Fibroblast of the aortic adventitia (primary cell): ENCODE measurements around the gene SKAP1. TPM values are rescaled to one million over a fixed set of nuclear protein-coding genes. Genes with fewer than 3 reads are reported as not detected.

Experiments used
- DNase-seq: peaks from one replicate; pipeline ENCODE4 v3.0.0-alpha.2; 2010; ENCODE audit warnings: low read depth
- H3K4me3 ChIP-seq: 2 replicates; pipeline ENCODE4 v1.5.1; 2011; ENCODE audit warnings: low read depth, mild to moderate bottlenecking, control low read depth, low read length, moderate library complexity
- total RNA-seq: library from RNA; depleted of rRNA; stranded (reverse); fragments of >200 nt; gene quantifications from 2 replicates; pipeline ENCODE4 v1.2.3, GENCODE V29; 2012; ENCODE audit warnings: low replicate concordance
- TF ChIP-seq, protein P1 (sequence below): IDR thresholded peaks from 2 replicates; pipeline ENCODE4 v1.5.1; 2011; ENCODE audit warnings: mild to moderate bottlenecking, low read length, control low read depth, inconsistent platforms; ENCODE audit not compliant: insufficient read depth

SKAP1 gene
- total RNA-seq, 1 donor, result not detected

DNA sequence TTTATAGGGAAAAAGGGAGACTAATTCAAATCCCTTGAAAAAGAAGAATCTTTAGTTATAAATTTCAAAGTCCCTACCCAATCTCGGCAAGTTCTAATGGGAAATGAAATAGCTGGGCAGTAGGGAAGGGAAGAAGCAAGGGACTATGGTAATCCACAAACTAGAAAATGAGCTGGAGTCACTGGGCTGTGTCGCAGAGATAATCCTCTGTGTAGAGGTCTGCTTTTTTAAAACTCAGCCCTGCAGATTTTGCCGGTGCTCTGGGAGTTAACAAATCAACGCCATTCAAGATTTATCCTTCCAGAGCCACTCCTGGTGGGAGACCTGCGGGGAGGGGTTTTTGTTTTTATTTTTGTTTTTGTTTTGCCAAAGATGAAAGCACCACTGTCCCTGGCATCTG is 301.6 kb downstream of the SKAP1 start:
- no peak overlapping the region for H3K4me3 ChIP-seq
- no peak for DNase-seq
- TF ChIP-seq, protein P1, sequence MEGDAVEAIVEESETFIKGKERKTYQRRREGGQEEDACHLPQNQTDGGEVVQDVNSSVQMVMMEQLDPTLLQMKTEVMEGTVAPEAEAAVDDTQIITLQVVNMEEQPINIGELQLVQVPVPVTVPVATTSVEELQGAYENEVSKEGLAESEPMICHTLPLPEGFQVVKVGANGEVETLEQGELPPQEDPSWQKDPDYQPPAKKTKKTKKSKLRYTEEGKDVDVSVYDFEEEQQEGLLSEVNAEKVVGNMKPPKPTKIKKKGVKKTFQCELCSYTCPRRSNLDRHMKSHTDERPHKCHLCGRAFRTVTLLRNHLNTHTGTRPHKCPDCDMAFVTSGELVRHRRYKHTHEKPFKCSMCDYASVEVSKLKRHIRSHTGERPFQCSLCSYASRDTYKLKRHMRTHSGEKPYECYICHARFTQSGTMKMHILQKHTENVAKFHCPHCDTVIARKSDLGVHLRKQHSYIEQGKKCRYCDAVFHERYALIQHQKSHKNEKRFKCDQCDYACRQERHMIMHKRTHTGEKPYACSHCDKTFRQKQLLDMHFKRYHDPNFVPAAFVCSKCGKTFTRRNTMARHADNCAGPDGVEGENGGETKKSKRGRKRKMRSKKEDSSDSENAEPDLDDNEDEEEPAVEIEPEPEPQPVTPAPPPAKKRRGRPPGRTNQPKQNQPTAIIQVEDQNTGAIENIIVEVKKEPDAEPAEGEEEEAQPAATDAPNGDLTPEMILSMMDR, result no peak

DNA sequence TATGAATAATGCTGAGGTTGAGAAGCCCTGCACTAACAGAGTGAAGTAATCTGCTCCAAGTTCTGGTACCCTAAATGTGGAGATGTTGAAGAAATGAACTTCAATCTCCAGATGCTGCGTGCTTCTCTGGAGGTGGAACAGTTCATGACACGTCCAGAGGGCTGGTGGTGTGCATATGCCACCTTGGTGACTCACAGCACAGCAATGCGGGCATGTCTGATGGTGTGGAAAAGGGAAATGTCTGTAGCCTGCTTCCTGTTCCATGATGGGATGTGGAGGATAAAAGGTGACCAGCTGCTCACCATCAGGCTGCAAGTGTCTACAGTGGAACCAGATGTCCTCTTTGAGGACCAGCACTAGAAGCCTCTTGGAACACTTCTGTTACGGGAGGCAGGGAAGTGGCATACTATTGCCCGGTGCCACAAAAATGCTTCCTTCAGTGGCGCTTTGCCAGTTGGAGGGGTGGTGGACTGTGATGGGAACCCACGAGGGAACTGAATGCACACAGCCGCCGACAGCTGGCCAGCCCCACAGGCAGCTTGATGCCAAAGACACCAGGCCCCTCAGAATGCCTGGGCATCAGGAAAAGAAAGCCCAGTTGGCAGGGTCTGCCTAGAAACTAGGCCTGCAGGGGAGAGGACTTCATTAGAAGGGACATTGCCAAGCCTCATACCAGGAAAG is 302.5 kb downstream of the SKAP1 start:
- peak; percentile 4 for DNase-seq
- H3K4me3 ChIP-seq, result no peak overlapping the region
- TF ChIP-seq, protein P1, result no peak

DNA sequence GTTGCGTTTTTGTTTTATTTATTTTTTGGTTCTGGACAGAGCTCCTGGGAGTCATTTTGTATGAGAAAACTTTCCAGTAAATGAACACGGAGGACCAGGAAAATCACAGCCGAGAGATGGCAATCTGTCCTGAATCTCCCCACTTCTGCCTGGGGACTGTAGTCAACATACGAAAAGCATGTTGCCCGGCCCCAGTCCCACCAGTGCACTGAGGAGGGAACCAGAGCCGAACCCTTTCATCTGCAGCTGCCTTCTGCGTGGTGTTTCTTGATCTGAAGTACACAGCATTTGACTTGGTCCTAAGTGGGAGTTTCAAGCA is 303.5 kb downstream of the SKAP1 start:
- TF ChIP-seq, protein P1, result no peak
- no peak overlapping the region for H3K4me3 ChIP-seq
- DNase-seq, result no peak

DNA sequence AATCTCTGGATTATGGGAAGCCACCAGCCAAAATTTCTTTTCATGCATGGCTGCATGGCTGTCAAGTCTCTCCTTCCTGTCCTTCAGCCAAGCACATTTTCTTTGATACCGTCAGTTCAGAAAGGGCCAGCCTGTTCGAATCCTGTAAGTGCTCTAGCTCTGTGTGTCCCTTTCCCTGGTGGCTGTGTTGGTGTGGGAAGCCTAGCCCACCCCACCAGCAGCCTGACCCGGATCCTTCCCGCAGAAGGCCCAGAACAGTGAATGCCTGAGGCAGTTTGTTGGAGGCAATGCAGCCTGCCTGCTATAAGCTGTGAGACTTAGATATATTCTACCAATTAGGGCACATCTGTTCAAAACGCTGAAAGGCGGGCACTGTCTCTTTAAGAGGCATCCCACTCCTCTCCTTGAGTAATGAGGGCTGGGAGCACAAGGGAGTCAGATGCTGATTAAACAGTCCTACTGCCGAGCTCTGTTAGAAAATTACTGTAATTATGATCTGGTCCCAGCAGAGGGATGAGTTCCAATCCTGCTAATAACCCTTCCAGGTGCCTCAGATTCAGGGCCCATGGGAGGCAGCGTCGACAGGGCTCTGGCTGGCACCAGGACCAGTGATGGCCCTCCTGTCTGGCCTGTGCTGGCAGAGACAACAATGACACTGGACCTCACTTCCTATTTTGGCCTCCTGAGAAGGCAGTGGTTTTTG is 304.0 kb downstream of the SKAP1 start:
- no peak for DNase-seq
- TF ChIP-seq, protein P1, result no peak
- H3K4me3 ChIP-seq, result no peak overlapping the region

GRCh38 chr17:48123776-48124388 is 306.1 kb downstream of the SKAP1 start:
- H3K4me3 ChIP-seq, result no peak overlapping the region
- no peak for DNase-seq
- TF ChIP-seq, protein P1, result no peak

DNA sequence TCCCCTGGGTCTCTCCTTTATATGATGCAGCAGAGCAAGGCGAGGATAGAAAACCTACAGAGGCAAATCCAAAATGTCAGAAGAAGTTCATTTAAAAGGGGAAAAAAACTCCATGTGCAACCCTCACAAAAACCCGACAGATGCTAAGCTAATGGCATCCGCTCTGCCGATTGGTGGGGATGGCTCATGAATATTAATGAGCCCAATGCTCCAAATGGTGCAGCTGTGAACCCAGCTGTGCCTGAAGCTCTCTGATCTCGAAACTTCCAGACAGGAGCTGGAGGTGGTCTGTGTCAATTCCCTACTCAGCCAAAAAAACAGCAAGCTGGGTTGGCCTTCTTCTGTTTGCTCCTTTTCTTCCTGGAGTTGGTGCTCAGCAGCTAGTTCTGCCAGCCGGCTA is 306.9 kb downstream of the SKAP1 start:
- TF ChIP-seq, protein P1, result no peak
- no peak overlapping the region for H3K4me3 ChIP-seq

GRCh38 chr17:48122665-48123045 is 307.4 kb downstream of the SKAP1 start:
- TF ChIP-seq, protein P1, result no peak
- H3K4me3 ChIP-seq, result no peak overlapping the region
- DNase-seq, result no peak

More for the DNA sequence above, 306.9 kb downstream of the SKAP1 start:
- DNase-seq, result no peak
